HG03439 (cell line): ENCODE results near the gene MAP7.
"Not testable (repeated sequence)": the region's sequence is repeated elsewhere in the genome, so short reads cannot be mapped to it uniquely, and the experiment has no call there.

Source experiments
- ATAC-seq: cut with Tn5 transposase; IDR thresholded peaks from one replicate; pipeline ENCODE4 v1.9.1; 2021; ENCODE audit warnings: mild to moderate bottlenecking, moderate library complexity; ENCODE audit not compliant: unreplicated experiment

MAP7 gene

GRCh38 chr6:136474241-136474640, 76.0 kb downstream of the MAP7 start:
- no peak for ATAC-seq

GRCh38 chr6:136471922-136472321, 78.3 kb downstream of the MAP7 start:
- no peak for ATAC-seq

- no peak for ATAC-seq
Observed at GRCh38 chr6:136471372-136471771, 78.8 kb downstream of the MAP7 start.

- ATAC-seq: no peak
Observed at GRCh38 chr6:136470044-136470443, 80.2 kb downstream of the MAP7 start.

GRCh38 chr6:136469154-136469553, 81.1 kb downstream of the MAP7 start:
- no peak for ATAC-seq

- ATAC-seq: no peak
Observed at GRCh38 chr6:136468711-136469110, 81.5 kb downstream of the MAP7 start.

- ATAC-seq: no peak
Observed at GRCh38 chr6:136467186-136467585, 83.0 kb downstream of the MAP7 start.

GRCh38 chr6:136466777-136467176, 83.4 kb downstream of the MAP7 start:
- no peak for ATAC-seq

GRCh38 chr6:136465766-136466303, 84.4 kb downstream of the MAP7 start:
- no peak for ATAC-seq

GRCh38 chr6:136464874-136465273, 85.3 kb downstream of the MAP7 start:
- ATAC-seq: no peak

- ATAC-seq: no peak
Observed at GRCh38 chr6:136464148-136464547, 86.1 kb downstream of the MAP7 start.

- no peak for ATAC-seq
Observed at GRCh38 chr6:136463743-136464142, 86.5 kb downstream of the MAP7 start.

- no peak for ATAC-seq
Observed at GRCh38 chr6:136446579-136447187, 103.5 kb downstream of the MAP7 start.

- no peak for ATAC-seq
Observed at GRCh38 chr6:136446145-136446544, 104.1 kb downstream of the MAP7 start.

GRCh38 chr6:136445063-136445462, 105.2 kb downstream of the MAP7 start:
- ATAC-seq: no peak

- no peak for ATAC-seq
Observed at GRCh38 chr6:136440203-136440602, 110.0 kb downstream of the MAP7 start.

GRCh38 chr6:136439514-136440190, 110.6 kb downstream of the MAP7 start:
- no peak for ATAC-seq

GRCh38 chr6:136438441-136438840, 111.8 kb downstream of the MAP7 start:
- ATAC-seq: no peak

GRCh38 chr6:136437246-136437645, 113.0 kb downstream of the MAP7 start:
- no peak for ATAC-seq

GRCh38 chr6:136435101-136435500, 115.1 kb downstream of the MAP7 start:
- ATAC-seq: no peak

- not testable (repeated sequence) for ATAC-seq
Observed at GRCh38 chr6:136431306-136431705, 118.9 kb downstream of the MAP7 start.

GRCh38 chr6:136429264-136430065, 120.8 kb downstream of the MAP7 start:
- ATAC-seq: no peak
